Measurements from ENCODE around the gene ATP9A. TPM values are rescaled to one million over a fixed set of nuclear protein-coding genes. Genes with fewer than 3 reads are reported as not detected.

Gene ATP9A
- total RNA-seq, 4 donors from 2014 or later: 52.5 to 72.8 (median 61.7) TPM

DNA sequence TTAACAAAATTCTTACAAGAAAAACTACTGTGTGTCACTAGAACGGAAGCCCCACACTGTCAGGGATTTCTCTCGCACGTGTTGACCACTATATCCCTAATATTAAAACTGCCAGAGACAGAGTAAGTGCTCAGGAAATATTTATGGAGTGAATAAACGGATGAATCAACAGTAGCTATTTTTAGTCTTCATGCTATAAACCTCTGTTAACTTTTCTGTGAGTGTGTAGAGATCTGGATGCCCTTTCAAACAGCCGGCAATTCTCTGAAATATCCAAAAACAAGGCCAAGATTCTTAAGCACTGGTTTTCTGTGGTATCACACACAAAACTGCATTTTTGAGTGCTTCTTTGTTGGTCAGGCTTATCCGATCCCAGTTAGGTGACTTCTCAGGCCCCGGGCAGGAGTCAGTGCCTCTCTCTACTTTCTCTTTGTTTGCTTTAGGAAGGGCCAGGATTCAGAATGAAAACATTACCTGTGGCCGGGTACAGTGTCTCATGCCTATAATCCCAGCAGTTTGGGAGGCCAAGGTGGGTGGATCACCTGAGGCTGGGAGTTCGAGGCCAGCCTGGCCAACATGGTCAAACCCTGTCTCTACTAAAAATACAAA, 15.7 kb downstream of the ATP9A start:
- H3K4me3 ChIP-seq (replicated peaks in 1 of 3): no peak overlapping the region
- peak overlapping the region; percentile 86 to 99 (median 92) for H3K27ac ChIP-seq
- TF ChIP-seq, protein P1, sequence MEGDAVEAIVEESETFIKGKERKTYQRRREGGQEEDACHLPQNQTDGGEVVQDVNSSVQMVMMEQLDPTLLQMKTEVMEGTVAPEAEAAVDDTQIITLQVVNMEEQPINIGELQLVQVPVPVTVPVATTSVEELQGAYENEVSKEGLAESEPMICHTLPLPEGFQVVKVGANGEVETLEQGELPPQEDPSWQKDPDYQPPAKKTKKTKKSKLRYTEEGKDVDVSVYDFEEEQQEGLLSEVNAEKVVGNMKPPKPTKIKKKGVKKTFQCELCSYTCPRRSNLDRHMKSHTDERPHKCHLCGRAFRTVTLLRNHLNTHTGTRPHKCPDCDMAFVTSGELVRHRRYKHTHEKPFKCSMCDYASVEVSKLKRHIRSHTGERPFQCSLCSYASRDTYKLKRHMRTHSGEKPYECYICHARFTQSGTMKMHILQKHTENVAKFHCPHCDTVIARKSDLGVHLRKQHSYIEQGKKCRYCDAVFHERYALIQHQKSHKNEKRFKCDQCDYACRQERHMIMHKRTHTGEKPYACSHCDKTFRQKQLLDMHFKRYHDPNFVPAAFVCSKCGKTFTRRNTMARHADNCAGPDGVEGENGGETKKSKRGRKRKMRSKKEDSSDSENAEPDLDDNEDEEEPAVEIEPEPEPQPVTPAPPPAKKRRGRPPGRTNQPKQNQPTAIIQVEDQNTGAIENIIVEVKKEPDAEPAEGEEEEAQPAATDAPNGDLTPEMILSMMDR (IDR thresholded peaks at IDR 0.05): no peak
- TF ChIP-seq POLR2A (IDR thresholded peaks at IDR 0.05): peak in 1 of 2 donors; percentile 10
- no peaks in the 10 kb centered on the region for H3K27me3 ChIP-seq
- H3K9me3 ChIP-seq: no peaks in the 10 kb centered on the region
- WGBS, 2 donors: 20% methylated on average over 9 of the region's 9 CpGs
- DNase-seq: peak; percentile 72 to 80
- intact Hi-C loops (cut with DNase I): no loop called here
- H3K4me1 ChIP-seq: peaks cover 36 to 44% of the 10 kb centered on the region in 2 donors
- no peaks in the 10 kb centered on the region for H3K36me3 ChIP-seq

DNA sequence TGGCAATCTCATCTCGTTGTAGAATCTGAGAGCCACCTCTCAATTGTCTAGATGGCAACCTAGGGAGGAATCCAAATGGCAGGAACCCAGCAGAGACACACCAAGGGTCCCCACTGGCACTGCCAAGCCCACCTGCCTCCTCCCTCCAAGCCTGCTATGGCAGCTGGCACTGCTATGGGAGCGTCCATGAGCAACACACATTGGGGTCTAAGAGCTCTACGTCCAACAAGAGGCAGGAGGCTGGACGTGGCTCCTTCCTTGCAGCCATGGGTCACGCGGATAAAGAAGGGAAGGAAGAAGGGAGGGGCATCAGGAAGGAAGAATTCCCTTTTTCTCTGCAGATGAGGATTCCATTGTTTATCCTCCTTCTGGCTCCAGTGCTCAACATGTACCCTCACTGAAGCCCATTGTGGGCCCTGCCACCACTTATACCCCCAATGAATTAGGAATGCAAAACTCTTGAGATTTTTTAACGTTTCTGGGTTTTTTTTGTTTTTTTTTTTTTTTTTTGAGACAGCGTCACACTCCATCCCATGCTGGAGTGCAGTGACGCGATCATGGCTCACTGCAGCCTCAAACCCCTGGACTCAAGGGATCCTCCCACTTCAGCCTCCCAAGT, 17.3 kb downstream of the ATP9A start:
- H3K36me3 ChIP-seq: no peaks in the 10 kb centered on the region
- DNase-seq: no peak
- TF ChIP-seq POLR2A (IDR thresholded peaks at IDR 0.05): no peak
- TF ChIP-seq, protein P1 (IDR thresholded peaks at IDR 0.05): no peak
- no peaks in the 10 kb centered on the region for H3K9me3 ChIP-seq
- H3K4me3 ChIP-seq (replicated peaks in 1 of 3): no peak overlapping the region
- peak overlapping the region; percentile 86 to 99 (median 93) for H3K27ac ChIP-seq
- intact Hi-C loops (cut with DNase I): no loop called here
- no peaks in the 10 kb centered on the region for H3K27me3 ChIP-seq
- peaks cover 30 to 40% of the 10 kb centered on the region in 2 donors for H3K4me1 ChIP-seq
- WGBS, 2 donors: 77 to 84% methylated on average over 9 to 10 of the region's 10 CpGs

DNA sequence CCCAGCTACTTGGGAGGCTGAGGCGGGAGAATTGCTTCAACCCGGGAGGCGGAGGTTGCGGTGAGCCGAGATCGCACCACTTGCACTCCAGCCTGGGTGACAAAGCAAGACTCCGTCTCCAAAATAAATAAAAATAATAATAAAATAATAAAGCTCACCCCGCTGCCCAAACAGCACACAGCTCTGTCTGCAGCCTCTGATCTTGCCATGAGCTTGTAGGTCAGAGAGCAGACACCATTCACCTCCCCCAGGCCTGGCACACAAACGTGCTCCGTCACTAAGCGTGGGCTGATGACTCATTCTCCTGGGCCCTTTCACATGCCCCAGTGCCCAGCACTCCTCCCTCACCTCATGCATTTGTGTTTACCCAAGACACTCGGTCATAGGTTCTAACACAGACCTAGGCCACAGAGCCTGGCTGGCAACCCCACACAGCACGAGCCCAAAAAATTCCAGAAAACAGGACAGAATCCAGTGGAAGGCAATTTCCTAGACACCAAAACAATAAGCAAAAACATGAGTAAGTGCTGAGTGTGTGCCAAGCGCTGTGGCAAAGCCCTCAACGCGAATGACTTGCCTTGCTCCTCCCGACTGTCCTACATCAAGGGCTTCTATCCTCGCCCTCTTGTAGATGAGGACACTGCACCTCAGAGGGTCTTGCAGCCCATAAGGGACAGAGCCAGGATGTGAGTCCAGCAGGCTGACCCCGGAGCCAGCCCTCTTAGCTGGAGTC, 18.0 kb downstream of the ATP9A start:
- no peak overlapping the region for H3K4me3 ChIP-seq (replicated peaks in 1 of 3)
- H3K27ac ChIP-seq: peak overlapping the region; percentile 86 to 99 (median 93)
- H3K4me1 ChIP-seq: peaks cover 30 to 40% of the 10 kb centered on the region in 2 donors
- WGBS, 2 donors: 59 to 64% methylated on average over 19 of the region's 19 CpGs
- no peaks in the 10 kb centered on the region for H3K27me3 ChIP-seq
- DNase-seq: peak; percentile 94 to 95
- peak in 1 of 2 donors; percentile 35 for TF ChIP-seq POLR2A (IDR thresholded peaks at IDR 0.05)
- TF ChIP-seq, protein P1 (IDR thresholded peaks at IDR 0.05): no peak
- intact Hi-C loops (cut with DNase I): no loop called here
- H3K36me3 ChIP-seq: no peaks in the 10 kb centered on the region
- H3K9me3 ChIP-seq: no peaks in the 10 kb centered on the region

DNA sequence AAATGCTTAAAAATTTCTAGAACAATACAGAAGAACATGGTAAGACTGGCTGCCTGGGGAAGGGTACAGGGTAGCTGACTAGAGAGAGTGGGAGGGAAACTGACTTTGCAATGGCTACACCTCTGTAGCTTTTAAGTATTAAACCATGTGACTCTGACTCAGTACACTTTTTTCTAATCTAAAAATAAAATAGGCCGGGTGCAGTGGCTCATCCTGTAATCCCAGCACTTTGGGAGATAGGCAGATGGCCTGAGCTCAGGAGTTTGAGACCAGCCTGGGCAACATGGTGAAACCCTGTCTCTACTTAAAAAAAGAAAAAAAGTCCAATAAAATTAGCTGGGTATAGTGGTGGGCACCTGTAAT, 18.5 kb downstream of the ATP9A start:
- TF ChIP-seq, protein P1 (IDR thresholded peaks at IDR 0.05): no peak
- H3K4me1 ChIP-seq: peaks cover 30 to 40% of the 10 kb centered on the region in 2 donors

More for the DNA sequence above, 18.5 kb downstream of the ATP9A start:
- no peak overlapping the region for H3K4me3 ChIP-seq (replicated peaks in 1 of 3)
- 22 to 23% methylated on average over 1 of the region's 1 CpG for WGBS, 2 donors
- H3K27me3 ChIP-seq: no peaks in the 10 kb centered on the region
- H3K9me3 ChIP-seq: no peaks in the 10 kb centered on the region
- peak overlapping the region; percentile 86 to 99 (median 93) for H3K27ac ChIP-seq
- H3K36me3 ChIP-seq: no peaks in the 10 kb centered on the region
- intact Hi-C loops (cut with DNase I): no loop called here
- peak in 1 of 2 donors; percentile 27 for DNase-seq
